ENCODE data around the gene IFI6. TPM values are rescaled to one million over a fixed set of nuclear protein-coding genes. Genes with fewer than 3 reads are reported as not detected.

IFI6 gene
- total and polyA plus RNA-seq, 2 of the 4 experiments (the other 2 are of a cell fraction), result 7.3 to 16.8 TPM

- H3K18ac ChIP-seq (ENCODE audit: low read depth, low read length), result no peak overlapping the region
- in situ Hi-C loops (cut with MboI; ENCODE audit: low sequenced_read_pairs), result no loop called here
- ATAC-seq (ENCODE audit: low read depth), result no peak
These were observed 38.7 kb downstream of the IFI6 start for GRCh38 chr1:27633298-27633610.

More at GRCh38 chr1:27633298-27633610, 38.7 kb downstream of the IFI6 start:
- H4K91ac ChIP-seq (ENCODE audit: insufficient read depth, low read depth, low read length), result no peak overlapping the region
- intact Hi-C loops (cut with micrococcal nuclease), result no loop called here
- CTCF ChIA-PET, result no interaction called here
- dilution Hi-C loops (cut with HindIII; ENCODE audit: low sequenced_read_pairs, unreplicated experiment), result no loop called here
- peaks cover 59% of the 10 kb centered on the region for H3K27me3 ChIP-seq (ENCODE audit: control insufficient read depth, insufficient read depth, low read length)
- no peak overlapping the region for H3K4ac ChIP-seq (ENCODE audit: low read depth, low read length)
- H3K14ac ChIP-seq (replicated peaks; ENCODE audit: low read depth, low read length), result no peak overlapping the region
- H3K9me3 ChIP-seq (ENCODE audit: control insufficient read depth, insufficient read depth, low read length), result no peaks in the 10 kb centered on the region
- POLR2A ChIA-PET (ENCODE audit: unreplicated experiment), result no interaction called here
- no peak overlapping the region for H3K23ac ChIP-seq (ENCODE audit: low read depth, low read length)
- no peak overlapping the region for H3K4me3 ChIP-seq (ENCODE audit: insufficient read depth, low read depth, low read length)
- H2BK15ac ChIP-seq (ENCODE audit: low read depth, low read length), result no peak overlapping the region
- H2AK9ac ChIP-seq (replicated peaks; ENCODE audit: low read depth, low read length, poor library complexity), result no peak overlapping the region
- no peak overlapping the region for H3K27ac ChIP-seq (ENCODE audit: insufficient read depth, low read length)
- no peak overlapping the region for H4K8ac ChIP-seq (ENCODE audit: low read depth in 2 of 2, low read length in 2 of 2)
- H3K9me1 ChIP-seq (ENCODE audit: insufficient read depth, low read length), result no peaks in the 10 kb centered on the region
- no peaks in the 10 kb centered on the region for H3K79me1 ChIP-seq (ENCODE audit: low read depth in 1 of 2, low read length in 2 of 2)
- no CpG with 5 or more reads among the region's 5 CpGs for WGBS, 2 experiments (ENCODE audit: extremely low coverage in 2 of 2, insufficient read length in 1 of 2)
- no peak overlapping the region for H2BK120ac ChIP-seq (ENCODE audit: low read depth, low read length)
- no peaks in the 10 kb centered on the region for H3K4me1 ChIP-seq (ENCODE audit: control insufficient read depth, insufficient read depth, low read length)
- no peak overlapping the region for H2AK5ac ChIP-seq (ENCODE audit: low read depth, low read length)
- no TSS peak for BruUV-seq (replicated peaks)
- no peak overlapping the region for H3K9ac ChIP-seq (ENCODE audit: low read depth, low read length)
- no peaks in the 10 kb centered on the region for H4K20me1 ChIP-seq (ENCODE audit: insufficient read depth, low read length)
- no peak overlapping the region for H2AFZ ChIP-seq (replicated peaks; ENCODE audit: low read length, poor library complexity)
- H3K4me2 ChIP-seq (ENCODE audit: low read depth, low read length), result no peak overlapping the region
- TF ChIP-seq CHD1 (IDR thresholded peaks at IDR 0.05; ENCODE audit: low read depth, low read length), result no peak
- no peak for TF ChIP-seq RFX5 (IDR thresholded peaks at IDR 0.05; ENCODE audit: low read depth, low read length)
- TF ChIP-seq USF2 (IDR thresholded peaks at IDR 0.05; ENCODE audit: low read depth, low read length), result no peak
- no peak for TF ChIP-seq NFE2L2 (IDR thresholded peaks at IDR 0.05; ENCODE audit: low read depth, low read length)
- H2BK5ac ChIP-seq (ENCODE audit: low read depth, low read length, poor library complexity, severe bottlenecking), result no peak overlapping the region
- H3K56ac ChIP-seq (ENCODE audit: extremely low read depth, insufficient read depth, low read length), result no peak overlapping the region
- no peaks in the 10 kb centered on the region for H3K36me3 ChIP-seq (ENCODE audit: control insufficient read depth, insufficient read depth, low read length)
- H2BK20ac ChIP-seq (ENCODE audit: low read depth, low read length), result no peak overlapping the region
- no peak for DNase-seq
- H4K5ac ChIP-seq (ENCODE audit: low read depth, low read length), result no peak overlapping the region
